Osteoblast (primary cell): ENCODE results near the gene ACAP3. TPM values are rescaled to one million over a fixed set of nuclear protein-coding genes. Genes with fewer than 3 reads are reported as not detected.

Experiments
- DNase-seq: peaks from one replicate; pipeline ENCODE4 v3.0.0; 2011; ENCODE audit warnings: low spot score, mixed read lengths; ENCODE audit not compliant: insufficient read length; ENCODE audit errors: missing footprints
- H2AFZ ChIP-seq: 2 replicates; pipeline ENCODE4 v1.6.0; 2011; ENCODE audit warnings: mild to moderate bottlenecking, low read length
- H3K27ac ChIP-seq: 2 replicates; pipeline ENCODE4 v1.5.1; 2011; ENCODE audit warnings: mild to moderate bottlenecking, low read depth, low read length, moderate library complexity
- H3K27me3 ChIP-seq: 2 replicates; pipeline ENCODE4 v1.6.0; 2012; ENCODE audit warnings: mild to moderate bottlenecking, control low read depth, inconsistent platforms, low read length, moderate library complexity; ENCODE audit not compliant: insufficient read depth
- H3K36me3 ChIP-seq: 2 replicates; pipeline ENCODE4 v1.5.1; 2011; ENCODE audit warnings: mild to moderate bottlenecking, low read length, control low read depth, moderate library complexity; ENCODE audit not compliant: insufficient read depth
- H3K4me1 ChIP-seq: 2 replicates; pipeline ENCODE4 v1.5.1; 2011; ENCODE audit warnings: mild to moderate bottlenecking, low read length, control low read depth, moderate library complexity; ENCODE audit not compliant: insufficient read depth
- H3K4me2 ChIP-seq: 2 replicates; pipeline ENCODE4 v1.6.0; 2011; ENCODE audit warnings: mild to moderate bottlenecking, low read length; ENCODE audit not compliant: insufficient read depth
- H3K4me3 ChIP-seq: fragments of 200-600 bp; sonication (generic); 3 replicates; pipeline ENCODE4 v1.5.1; 2012; ENCODE audit warnings: mild to moderate bottlenecking, low read length, inconsistent platforms; ENCODE audit not compliant: insufficient read depth
- H3K79me2 ChIP-seq: 2 replicates; pipeline ENCODE4 v1.6.0; 2012; ENCODE audit warnings: mild to moderate bottlenecking, low read length, control low read depth, inconsistent platforms; ENCODE audit not compliant: insufficient read depth
- H3K9me3 ChIP-seq: 2 replicates; pipeline ENCODE4 v1.5.1; 2011; ENCODE audit warnings: low read depth, low read length, control low read depth
- H4K20me1 ChIP-seq: 2 replicates; pipeline ENCODE4 v1.6.0; 2012; ENCODE audit warnings: mild to moderate bottlenecking, low read length, control low read depth; ENCODE audit not compliant: insufficient read depth
- CTCF ChIP-seq: IDR thresholded peaks from 2 replicates; pipeline ENCODE4 v1.5.1; 2011; ENCODE audit warnings: mild to moderate bottlenecking, low read depth, low read length, moderate library complexity; ENCODE audit errors: extremely low read depth
- total RNA-seq: library from RNA; depleted of rRNA; stranded (reverse); fragments of >200 nt; gene quantifications from 2 replicates; pipeline ENCODE4 v1.2.3, GENCODE V29; 2012

ACAP3 gene
- total RNA-seq, 1 donor: 46.7 TPM

- no peak for TF ChIP-seq CTCF
- H3K36me3 ChIP-seq: peaks cover 59% of the 10 kb centered on the region
- H3K79me2 ChIP-seq: peaks cover 49% of the 10 kb centered on the region
- no peaks in the 10 kb centered on the region for H3K9me3 ChIP-seq
- H3K4me2 ChIP-seq: no peak overlapping the region
- H3K27me3 ChIP-seq: no peaks in the 10 kb centered on the region
- no peak overlapping the region for H3K27ac ChIP-seq
- H3K4me1 ChIP-seq: peaks cover 10% of the 10 kb centered on the region
- H2AFZ ChIP-seq: no peak overlapping the region
- no peak overlapping the region for H3K4me3 ChIP-seq
- DNase-seq: no peak
- peaks cover 32% of the 10 kb centered on the region for H4K20me1 ChIP-seq
These were observed 7.1 kb upstream of the ACAP3 start for GRCh38 chr1:1314678-1315335.

DNA sequence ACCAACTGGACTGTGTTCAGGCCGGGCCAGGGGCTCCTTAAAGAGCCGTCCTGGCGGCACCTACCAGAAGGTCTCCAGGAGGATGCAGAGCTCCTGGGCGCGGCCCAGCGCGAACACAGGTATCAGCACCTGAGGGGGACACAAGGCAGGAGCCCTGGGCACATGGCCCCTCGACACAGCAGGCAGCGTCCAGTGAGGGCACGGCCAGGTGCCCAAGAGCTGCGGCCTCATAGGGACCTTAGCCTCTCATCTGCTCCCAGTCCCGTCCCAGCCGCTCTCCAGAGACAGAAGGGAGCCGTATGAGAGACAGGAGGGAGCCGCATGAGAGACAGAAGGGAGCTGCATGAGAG is 6.5 kb upstream of the ACAP3 start:
- H3K27me3 ChIP-seq: no peaks in the 10 kb centered on the region
- no peaks in the 10 kb centered on the region for H3K9me3 ChIP-seq
- peaks cover 54% of the 10 kb centered on the region for H3K36me3 ChIP-seq
- peaks cover 49% of the 10 kb centered on the region for H3K79me2 ChIP-seq
- TF ChIP-seq CTCF: no peak
- no peak overlapping the region for H2AFZ ChIP-seq
- H3K4me3 ChIP-seq: no peak overlapping the region
- peaks cover 13% of the 10 kb centered on the region for H3K4me1 ChIP-seq
- H4K20me1 ChIP-seq: peaks cover 31% of the 10 kb centered on the region
- H3K4me2 ChIP-seq: no peak overlapping the region
- H3K27ac ChIP-seq: no peak overlapping the region
- no peak for DNase-seq

DNA sequence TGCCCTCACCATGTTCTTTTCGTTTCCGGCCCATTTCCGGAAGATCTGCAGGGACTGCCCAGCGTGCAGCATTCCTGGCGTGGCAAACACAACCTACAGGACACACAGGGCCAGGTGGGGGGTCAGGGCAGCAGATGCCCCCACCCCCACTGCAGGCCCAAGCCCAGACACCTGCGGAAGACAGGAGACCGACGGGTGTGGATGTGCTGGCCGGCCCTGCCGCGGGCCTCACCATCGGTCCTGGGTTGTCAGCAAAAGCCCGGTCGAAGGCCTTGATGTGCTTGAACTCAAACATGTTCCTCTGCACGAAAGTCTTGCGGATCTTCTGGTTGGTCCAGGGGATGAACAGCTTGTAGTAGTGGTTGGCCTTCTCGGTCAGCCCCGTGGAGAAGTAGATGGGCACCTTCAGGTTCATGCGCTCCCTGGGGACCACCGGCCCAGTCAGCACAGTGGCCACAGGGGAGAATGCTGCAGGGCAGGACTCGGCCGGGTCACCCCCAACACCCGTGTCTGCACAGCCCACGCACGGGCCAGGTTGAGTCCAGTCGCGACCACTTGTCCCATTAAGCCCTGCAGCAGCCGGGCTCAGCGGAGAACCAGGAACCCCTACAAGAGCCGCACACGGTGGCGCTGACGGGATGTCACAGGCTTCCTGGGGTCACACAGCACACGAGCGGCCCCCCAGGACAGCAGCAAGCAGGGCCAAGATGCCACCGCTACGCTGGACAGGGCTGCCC is 5.9 kb upstream of the ACAP3 start:
- Histone ChIP-seq H3K4me1 (peaks cover 13% of the 10 kb centered on the region), H3K27ac (no peak overlapping the region), H3K79me2 (peaks cover 49% of the 10 kb centered on the region), H3K4me2 (no peak overlapping the region), H3K27me3 (no peaks in the 10 kb centered on the region), H3K36me3 (peaks cover 52% of the 10 kb centered on the region), H3K4me3 (no peak overlapping the region), H4K20me1 (peaks cover 30% of the 10 kb centered on the region), H3K9me3 (no peaks in the 10 kb centered on the region), H2AFZ (no peak overlapping the region)
- TF ChIP-seq CTCF: no peak
- DNase-seq: no peak
